NB4 (cell line): ENCODE results near the gene CDCP2.

Experiments
- DNase-seq: peaks from one replicate; pipeline ENCODE4 v3.0.0; 2010; ENCODE audit warnings: low read depth
- H3K4me3 ChIP-seq: one replicate; pipeline ENCODE4 v1.5.1; 2011; ENCODE audit warnings: mild to moderate bottlenecking, low read depth, low read length, moderate library complexity
- MYC ChIP-seq: IDR thresholded peaks from 2 replicates; pipeline ENCODE4 v1.6.1; 2011; ENCODE audit warnings: low read depth, low read length
- POLR2A ChIP-seq: IDR thresholded peaks from 2 replicates; pipeline ENCODE4 v1.6.1; 2011; ENCODE audit warnings: mild to moderate bottlenecking; ENCODE audit not compliant: insufficient read length; ENCODE audit errors: extremely low read depth
- TF ChIP-seq, protein P1 (sequence below): IDR thresholded peaks from 2 replicates; pipeline ENCODE4 v1.6.1; 2011; ENCODE audit warnings: low read depth, low read length
- TF ChIP-seq, protein P2 (sequence below): IDR thresholded peaks from one replicate; pipeline ENCODE4 v1.5.1; 2012; ENCODE audit warnings: low read depth, low read length

CDCP2 gene

DNA sequence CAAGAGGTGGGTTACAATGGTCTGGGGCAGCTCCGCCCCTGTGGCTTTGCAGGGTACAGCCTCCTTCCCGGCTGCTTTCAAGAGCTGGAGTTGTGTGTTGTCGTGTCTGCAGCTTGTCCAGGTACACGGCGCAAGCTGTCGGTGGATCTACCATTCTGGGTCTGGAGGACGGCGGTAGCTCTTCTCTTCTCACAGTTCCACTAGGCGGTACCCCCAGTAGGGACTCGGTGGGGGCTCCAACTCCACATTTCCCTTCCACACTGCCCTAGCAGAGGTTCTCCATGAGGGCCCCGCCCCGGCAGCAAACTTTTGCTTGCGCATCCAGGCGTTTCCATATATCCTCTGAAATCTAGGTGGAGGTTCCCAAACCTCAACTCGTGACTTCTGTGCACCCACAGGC is 12.3 kb upstream of the CDCP2 start:
- H3K4me3 ChIP-seq, result no peak overlapping the region
- no peak for DNase-seq
- TF ChIP-seq, protein P1, sequence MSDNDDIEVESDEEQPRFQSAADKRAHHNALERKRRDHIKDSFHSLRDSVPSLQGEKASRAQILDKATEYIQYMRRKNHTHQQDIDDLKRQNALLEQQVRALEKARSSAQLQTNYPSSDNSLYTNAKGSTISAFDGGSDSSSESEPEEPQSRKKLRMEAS, result no peak
- TF ChIP-seq POLR2A (no peak), MYC (no peak)
- TF ChIP-seq, protein P2, sequence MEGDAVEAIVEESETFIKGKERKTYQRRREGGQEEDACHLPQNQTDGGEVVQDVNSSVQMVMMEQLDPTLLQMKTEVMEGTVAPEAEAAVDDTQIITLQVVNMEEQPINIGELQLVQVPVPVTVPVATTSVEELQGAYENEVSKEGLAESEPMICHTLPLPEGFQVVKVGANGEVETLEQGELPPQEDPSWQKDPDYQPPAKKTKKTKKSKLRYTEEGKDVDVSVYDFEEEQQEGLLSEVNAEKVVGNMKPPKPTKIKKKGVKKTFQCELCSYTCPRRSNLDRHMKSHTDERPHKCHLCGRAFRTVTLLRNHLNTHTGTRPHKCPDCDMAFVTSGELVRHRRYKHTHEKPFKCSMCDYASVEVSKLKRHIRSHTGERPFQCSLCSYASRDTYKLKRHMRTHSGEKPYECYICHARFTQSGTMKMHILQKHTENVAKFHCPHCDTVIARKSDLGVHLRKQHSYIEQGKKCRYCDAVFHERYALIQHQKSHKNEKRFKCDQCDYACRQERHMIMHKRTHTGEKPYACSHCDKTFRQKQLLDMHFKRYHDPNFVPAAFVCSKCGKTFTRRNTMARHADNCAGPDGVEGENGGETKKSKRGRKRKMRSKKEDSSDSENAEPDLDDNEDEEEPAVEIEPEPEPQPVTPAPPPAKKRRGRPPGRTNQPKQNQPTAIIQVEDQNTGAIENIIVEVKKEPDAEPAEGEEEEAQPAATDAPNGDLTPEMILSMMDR, result no peak

DNA sequence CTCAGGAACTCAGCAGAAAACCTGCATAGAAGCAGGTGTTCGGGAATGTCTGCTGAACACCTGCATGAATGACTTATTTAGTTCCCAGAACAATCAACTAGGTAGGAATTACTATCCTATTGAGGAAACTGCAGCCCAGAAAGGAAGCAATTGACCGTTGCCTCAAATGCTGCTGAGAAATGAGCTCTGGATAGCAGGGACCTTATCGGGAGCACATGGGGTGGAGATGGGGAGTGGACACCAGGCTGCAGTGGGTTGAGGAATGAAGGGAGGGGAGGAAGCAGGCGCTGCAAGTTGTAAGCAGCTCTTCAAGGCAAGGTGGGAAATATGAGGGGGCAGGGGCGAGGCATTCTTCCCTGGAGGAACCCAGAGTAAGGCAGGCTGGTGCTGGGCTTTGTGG is 10.8 kb upstream of the CDCP2 start:
- TF ChIP-seq, protein P2, result no peak
- TF ChIP-seq, protein P1, result no peak
- TF ChIP-seq MYC, result no peak
- TF ChIP-seq POLR2A, result no peak
- no peak for DNase-seq
- H3K4me3 ChIP-seq, result no peak overlapping the region

DNA sequence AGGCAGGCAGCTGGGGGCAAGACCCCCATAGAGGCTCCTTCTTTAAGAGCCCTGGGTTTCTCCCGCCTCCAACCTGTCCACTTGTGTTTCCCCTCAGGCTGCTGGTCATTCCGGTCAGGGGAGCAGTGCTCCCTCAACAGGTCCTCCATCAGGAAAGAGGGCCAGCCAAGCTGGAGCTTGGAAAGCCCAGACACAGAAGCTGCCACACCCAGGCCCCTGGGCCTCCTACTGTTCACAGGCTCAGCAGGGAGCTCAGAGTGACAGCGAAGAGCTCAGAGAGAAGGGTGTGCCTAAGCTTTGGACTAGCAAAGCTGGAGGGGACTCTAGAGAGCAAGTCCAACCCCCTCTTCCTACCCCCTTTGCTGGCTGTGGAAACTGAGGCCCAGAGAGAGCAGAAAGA is 10.3 kb upstream of the CDCP2 start:
- DNase-seq, result no peak
- no peak overlapping the region for H3K4me3 ChIP-seq
- TF ChIP-seq POLR2A (no peak), MYC (no peak)
- TF ChIP-seq, protein P2, result no peak
- TF ChIP-seq, protein P1, result no peak

DNA sequence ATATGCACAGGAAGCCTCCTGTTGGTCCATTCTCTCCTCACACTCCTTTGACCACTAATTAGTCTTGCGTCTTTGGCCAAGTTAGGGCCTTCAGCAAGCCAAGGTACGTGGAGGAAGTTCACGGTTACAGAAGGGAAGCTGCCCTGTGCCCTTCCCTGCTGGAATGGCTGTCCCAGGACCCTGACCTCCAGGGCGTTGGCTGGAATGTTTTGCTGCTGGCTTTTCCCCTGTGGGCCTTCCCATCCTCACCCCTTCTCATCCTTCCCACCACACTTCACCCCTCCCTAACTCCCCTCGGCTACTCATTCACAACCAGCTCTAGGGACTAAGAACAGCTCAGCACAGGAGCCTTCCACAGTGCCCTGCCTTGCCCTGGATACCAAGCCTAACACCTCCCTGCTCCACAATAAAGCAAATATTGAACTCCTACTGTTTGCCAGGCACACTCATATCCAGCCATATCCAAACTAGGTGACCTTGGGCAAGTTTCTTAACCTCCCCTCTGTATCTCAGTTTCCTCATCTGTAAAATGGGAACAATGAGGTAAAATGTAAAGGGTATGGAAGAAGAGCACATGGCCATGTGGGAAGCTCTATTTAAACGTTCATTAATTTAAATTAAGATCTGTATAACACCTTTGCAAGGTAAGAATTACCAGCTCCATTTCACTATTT is 8.8 kb upstream of the CDCP2 start:
- TF ChIP-seq MYC (no peak), POLR2A (no peak)
- TF ChIP-seq, protein P2, result no peak
- TF ChIP-seq, protein P1, result no peak
- no peak overlapping the region for H3K4me3 ChIP-seq
- DNase-seq, result no peak

DNA sequence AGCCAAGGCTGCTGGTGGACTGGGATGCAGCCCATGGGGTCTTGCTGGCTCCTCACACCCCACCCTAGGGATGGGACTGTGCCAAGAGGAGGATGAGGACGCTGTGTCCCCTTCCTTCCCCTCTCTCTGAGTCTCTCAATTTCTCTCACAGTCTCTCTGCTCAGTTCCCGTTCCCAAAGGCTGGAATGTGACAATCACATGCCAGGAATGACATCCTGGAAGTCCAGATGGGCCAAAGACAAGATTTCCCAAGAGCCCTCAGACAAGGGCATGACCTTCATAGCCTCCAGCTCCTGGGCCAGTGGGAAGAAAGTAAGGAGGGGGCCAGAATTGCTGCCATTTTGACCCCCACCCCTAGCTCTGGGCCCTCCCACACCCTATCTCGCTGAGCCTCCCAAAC is 7.6 kb upstream of the CDCP2 start:
- no peak for DNase-seq
- TF ChIP-seq MYC, result no peak
- TF ChIP-seq, protein P1, result no peak
- TF ChIP-seq, protein P2, result no peak
- no peak for TF ChIP-seq POLR2A
- no peak overlapping the region for H3K4me3 ChIP-seq
